Measurements from ENCODE around the gene ICAM5.

ICAM5 gene

DNA sequence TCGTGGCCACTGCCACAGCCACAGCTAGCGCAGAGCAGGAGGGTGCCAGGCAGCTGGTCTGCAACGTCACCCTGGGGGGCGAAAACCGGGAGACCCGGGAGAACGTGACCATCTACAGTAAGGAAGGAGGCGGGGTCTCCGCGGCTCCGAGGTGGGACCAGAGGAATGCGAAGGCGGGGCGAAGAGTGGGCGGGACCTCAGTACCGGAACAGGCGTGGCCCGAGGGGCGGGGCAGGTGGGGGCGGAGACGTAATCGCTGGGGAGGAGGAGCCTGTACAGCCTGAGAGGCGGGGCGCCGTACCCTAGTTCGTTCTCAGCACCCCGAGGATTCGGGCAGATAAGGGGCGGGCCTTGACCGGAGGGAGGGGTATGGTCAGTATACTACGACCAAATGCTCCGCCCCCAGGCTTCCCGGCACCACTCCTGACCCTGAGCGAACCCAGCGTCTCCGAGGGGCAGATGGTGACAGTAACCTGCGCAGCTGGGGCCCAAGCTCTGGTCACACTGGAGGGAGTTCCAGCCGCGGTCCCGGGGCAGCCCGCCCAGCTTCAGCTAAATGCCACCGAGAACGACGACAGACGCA lies 2.5 kb downstream of the ICAM5 start:
- DNase-seq: peak; percentile 71

GRCh38 chr19:10292789-10293636 lies 3.3 kb downstream of the ICAM5 start:
- no peak for DNase-seq

- no peak for DNase-seq
Observed at GRCh38 chr19:10293637-10294367, 4.0 kb downstream of the ICAM5 start.

- DNase-seq: no peak
Observed at GRCh38 chr19:10294368-10294697, 4.6 kb downstream of the ICAM5 start.

DNA sequence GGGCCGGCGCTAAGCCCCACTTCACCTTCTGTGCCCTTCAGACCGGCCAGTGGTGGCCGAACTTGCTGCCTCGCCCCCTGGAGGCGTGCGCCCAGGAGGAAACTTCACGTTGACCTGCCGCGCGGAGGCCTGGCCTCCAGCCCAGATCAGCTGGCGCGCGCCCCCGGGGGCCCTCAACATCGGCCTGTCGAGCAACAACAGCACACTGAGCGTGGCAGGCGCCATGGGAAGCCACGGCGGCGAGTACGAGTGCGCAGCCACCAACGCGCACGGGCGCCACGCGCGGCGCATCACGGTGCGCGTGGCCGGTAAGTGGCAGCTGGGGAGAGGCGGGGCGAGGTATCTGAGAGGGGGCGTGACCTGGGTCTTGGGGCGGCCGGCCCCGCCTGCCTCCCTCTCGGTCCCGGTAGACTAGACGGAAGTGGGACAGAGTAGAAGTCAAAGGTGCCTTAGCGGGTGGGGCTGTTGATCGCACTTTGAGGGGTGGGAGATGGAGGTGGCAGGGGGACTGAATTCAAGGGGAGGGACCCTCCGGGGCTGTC lies 5.6 kb downstream of the ICAM5 start:
- DNase-seq: peak; percentile 25

- DNase-seq: peak; percentile 27
Observed at GRCh38 chr19:10295847-10296591, 6.3 kb downstream of the ICAM5 start.

GRCh38 chr19:10299545-10300458 lies 10.1 kb downstream of the ICAM5 start:
- peak; percentile 24 for DNase-seq

- DNase-seq: no peak
Observed at GRCh38 chr19:10305139-10305806, 15.5 kb downstream of the ICAM5 start.

DNA sequence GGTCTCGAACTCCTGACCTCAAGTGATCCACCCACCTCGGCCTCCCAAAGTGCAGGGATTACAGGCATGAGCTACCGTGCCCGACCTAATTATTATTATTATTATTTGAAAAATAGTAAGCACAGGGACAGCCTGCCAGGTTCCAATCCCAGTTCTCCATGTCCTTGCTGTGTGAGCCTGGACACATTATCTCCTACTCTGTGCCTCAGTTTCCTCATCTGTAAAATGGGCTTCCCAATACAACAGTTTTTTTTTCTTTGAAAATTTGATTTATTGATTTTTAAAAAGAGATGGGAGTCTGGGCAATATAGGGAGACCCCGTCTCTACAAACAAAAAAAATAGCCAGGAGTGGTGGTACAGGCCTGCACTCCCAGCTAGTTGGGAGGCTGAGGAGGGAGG lies 16.6 kb downstream of the ICAM5 start:
- DNase-seq: no peak

- no peak for DNase-seq
Observed at GRCh38 chr19:10309423-10309822, 19.7 kb downstream of the ICAM5 start, which contains the start of gene ZGLP1. ZGLP1 (minus strand) TSS chr19:10309815.

GRCh38 chr19:10315335-10316214 lies 25.8 kb downstream of the ICAM5 start, which contains the start of gene FDX2:
FDX2 (minus strand) TSS chr19:10316015; CDS start chr19:10315996, 19 bp downstream.
- DNase-seq: peak; percentile 90

DNA sequence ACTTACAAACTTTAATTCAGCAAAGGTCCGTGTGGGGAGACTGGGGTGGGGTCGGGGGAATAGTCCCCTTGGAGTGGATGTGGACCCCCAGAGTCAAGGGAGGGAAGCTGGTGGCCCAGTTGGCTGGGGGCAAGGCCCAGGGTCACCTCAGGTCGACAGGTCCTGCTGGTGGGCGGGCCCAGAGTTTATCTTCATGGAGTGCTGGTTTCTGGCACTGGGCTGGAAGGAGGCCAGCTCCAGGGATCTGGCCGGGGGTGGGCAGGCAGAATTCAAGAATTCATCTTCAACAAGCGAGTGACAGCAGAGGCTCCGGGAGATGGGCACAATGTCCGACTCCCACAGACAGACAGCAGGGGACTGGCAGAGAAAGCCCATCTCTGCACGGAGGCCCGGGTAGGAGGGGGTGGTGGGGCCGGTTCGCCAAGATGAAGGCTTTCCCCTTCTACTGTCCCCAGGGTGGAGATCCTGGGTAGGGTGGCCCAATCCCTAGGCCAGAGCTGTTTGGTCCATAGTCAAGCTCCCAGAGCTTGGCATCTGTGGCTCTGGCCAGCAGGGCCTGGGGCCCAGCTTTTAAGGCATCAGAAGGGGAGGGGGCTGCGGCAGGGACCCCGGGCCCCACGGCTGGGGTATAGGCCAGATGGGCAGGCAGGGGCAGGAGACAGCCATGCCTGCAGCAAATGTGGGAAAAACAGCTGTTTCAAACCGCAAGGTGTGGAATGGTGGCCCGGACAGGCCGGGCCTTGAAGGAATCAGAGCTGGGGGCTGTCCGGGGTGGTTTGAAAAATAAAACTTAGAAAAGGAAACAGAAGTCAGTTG lies 26.7 kb downstream of the ICAM5 start:
- no peak for DNase-seq

DNA sequence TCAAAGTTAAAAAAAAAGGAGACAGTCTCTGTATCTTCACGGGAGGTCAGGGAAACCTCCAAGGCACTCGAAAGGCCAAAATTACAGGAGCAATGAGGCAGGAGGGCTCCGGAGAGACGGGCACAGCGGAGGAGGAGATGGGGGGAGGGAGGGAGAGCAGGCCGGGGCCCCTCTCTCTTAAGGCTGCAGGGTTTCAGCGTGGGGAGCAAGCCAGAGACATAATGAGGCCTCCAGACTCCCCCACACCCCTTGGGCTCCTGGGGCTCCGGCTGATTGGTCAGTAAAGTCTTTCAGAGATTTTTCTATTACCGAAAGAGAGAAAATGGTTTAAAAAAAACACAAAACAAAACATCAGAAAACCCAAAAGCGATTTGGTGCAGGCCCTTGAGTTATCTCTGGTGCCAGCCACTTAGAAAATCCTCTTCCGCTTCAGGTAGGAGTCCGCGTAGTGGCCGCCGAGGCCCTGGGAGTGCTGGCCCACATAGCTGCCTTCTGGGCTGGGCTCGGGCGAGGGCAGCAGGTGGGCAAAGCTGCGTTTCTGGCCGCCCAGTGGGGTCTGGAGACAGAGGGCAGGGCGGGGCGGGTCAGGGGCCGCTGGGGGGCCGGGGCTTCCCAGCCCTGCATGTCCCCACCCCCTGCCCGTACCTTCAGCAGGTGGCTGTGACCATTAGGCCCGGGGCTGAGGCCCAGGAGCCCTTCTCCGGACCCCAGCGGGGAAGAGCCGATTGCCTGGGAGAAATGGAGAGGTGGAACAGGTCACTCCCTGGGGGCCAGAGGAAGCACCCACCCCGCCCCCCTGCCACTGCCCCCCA lies 27.5 kb downstream of the ICAM5 start:
- no peak for DNase-seq

GRCh38 chr19:10317857-10318462 lies 28.2 kb downstream of the ICAM5 start:
- DNase-seq: no peak

DNA sequence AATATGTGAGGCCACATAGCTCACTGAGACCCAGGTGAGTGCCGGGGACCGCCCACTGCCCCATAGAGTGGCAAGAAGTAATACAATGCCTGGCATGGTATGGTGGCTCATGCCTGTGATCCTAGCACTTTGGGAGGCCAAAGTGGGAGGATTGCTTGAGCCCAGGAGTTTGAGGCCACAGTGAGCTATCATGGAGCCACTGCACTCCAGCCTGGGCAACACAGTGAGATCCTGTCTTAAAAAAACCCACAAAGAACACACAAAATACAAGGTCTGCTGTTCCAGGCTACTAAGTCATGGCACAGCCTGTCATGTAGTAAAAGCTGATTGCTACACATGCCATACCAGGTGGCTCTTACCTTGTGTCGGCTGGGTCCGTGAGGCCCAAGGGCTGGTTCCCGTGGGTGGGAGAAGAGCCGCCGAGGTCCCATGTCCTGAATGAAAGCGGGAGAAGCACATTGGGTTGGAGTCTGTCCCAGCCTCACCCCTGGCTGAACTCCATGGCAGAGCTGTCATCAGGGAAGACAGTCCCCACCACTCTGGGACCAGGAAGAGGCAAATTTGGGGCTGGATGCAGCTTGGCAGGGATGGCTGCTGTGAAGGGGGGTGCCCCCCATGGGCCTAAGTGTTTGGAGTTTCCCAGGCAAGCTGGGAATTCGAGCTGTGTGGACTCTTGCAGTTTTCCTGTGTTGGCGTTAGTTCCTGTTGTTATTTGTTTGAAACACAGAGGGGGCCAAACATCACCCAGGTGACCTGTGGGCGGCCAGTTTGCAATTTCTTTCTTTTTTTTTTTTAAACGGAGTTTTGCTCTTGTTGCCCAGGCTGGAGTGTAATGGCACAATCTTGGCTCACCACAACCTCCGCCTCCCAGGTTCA lies 29.3 kb downstream of the ICAM5 start:
- DNase-seq: no peak

- no peak for DNase-seq
Observed at GRCh38 chr19:10320602-10321416, 31.1 kb downstream of the ICAM5 start.
